Right lobe of liver (tissue), 6 donors: ENCODE results near the gene ANKRD33. TPM values are rescaled to one million over a fixed set of nuclear protein-coding genes. Genes with fewer than 3 reads are reported as not detected.
A peak's percentile ranks its signal among the peaks of the same experiment; 100 is the strongest.

ENCODE experiments used
- ATAC-seq, 4 donors: fragments of 200-7000 bp; cut with Tn5 transposase; one replicate each; pipeline ENCODE4 v1.9.1; 2020; ENCODE audit warnings: mild to moderate bottlenecking in 4 of 4, moderate library complexity in 4 of 4
- DNase-seq, 3 donors: peaks; one replicate each; pipeline ENCODE4 v3.0.0-alpha.2; 2020
- H3K27ac ChIP-seq, 3 donors: fragments of 200-600 bp; one replicate each; pipeline ENCODE4 v1.8.0; 2022
- H3K27me3 ChIP-seq, 2 donors: fragments of 200-600 bp; one replicate each; pipeline ENCODE4 v1.8.0; 2022
- H3K36me3 ChIP-seq, 4 donors: fragments of 200-600 bp; sonication (generic) in 1 of 4; one replicate each; pipeline versions ENCODE4 v1.5.1 to v1.8.0; 2017 to 2022; ENCODE audit warnings: control low read depth in 1 of 4
- H3K4me1 ChIP-seq, 4 donors: fragments of 200-600 bp; sonication (generic) in 1 of 4; one replicate each; pipeline versions ENCODE4 v1.5.1 to v1.8.0; 2017 to 2022; ENCODE audit warnings: control low read depth in 1 of 4
- H3K4me3 ChIP-seq, 3 donors: fragments of 200-600 bp; one replicate each; pipeline ENCODE4 v1.8.0; 2022
- H3K9me3 ChIP-seq, 4 donors: fragments of 200-600 bp; sonication (generic) in 1 of 4; one replicate each; pipeline versions ENCODE4 v1.5.1 to v1.8.0; 2017 to 2022; ENCODE audit warnings: control low read depth in 1 of 4
- CTCF ChIP-seq, 4 donors: fragments of 200-600 bp in 3 of 4; fragments of 450-650 bp in 1 of 4; IDR thresholded peaks; one replicate each; pipeline versions ENCODE4 v1.5.1 to v1.8.0; 2016 to 2022; ENCODE audit warnings: antibody characterized with exemption in 4 of 4, mild to moderate bottlenecking in 2 of 4
- POLR2A ChIP-seq: fragments of 450-650 bp; IDR thresholded peaks from one replicate; pipeline ENCODE4 v1.6.1; 2017; ENCODE audit warnings: antibody characterized with exemption, mild to moderate bottlenecking
- whole genome bisulfite sequencing: methylation state at CpG from one replicate; pipeline ENCODE4 v1.1.6; 2018; ENCODE audit warnings: low coverage, low lambda C conversion rate; ENCODE audit not compliant: insufficient coverage; ENCODE audit errors: missing lambda C conversion rate; 5-methylcytosine and 5-hydroxymethylcytosine counted together
- intact Hi-C, 2 donors: fragments of 100-400 bp; cut with DNase I; formaldehyde crosslinking; loops; one replicate each; pipeline versions ENCODE4 v1.11.2 to v1.14.1; 2022
- total RNA-seq, 6 experiments: library from RNA; depleted of rRNA in 2 of 6; stranded (reverse); fragments of >200 nt in 2 of 6; fragmentation: NEBNext Ultra II Directional in 3 of 6; extraction: Animal tissue kit (Norgen Biotek cat#: 25700) in 3 of 6; gene quantifications; one replicate each; pipeline versions ENCODE4 v1.1.0 to v1.2.4, GENCODE V29; 2016 to 2023
- donor health status: DM: no; HTN: yes; CAD: no.
- donor health status: DM: no; HTN: no; CAD: no.
- donor health status: DM: no; HTN: no; CAD: no.
- donor health status: DM: no; HTN: yes; CAD: no.
- donor health status: DM: no; HTN: yes; CAD: no.

The ANKRD33 gene
- total RNA-seq, 6 experiments from 2014 or later, result 1.1 to 10.5 (median 2.1) TPM; not detected in 3

GRCh38 chr12:51907083-51907855 lies 19.4 kb downstream of the ANKRD33 start, which contains the start of gene ACVRL1:
Gene ACVRL1 (plus strand): TSS chr12:51907504. CDS start chr12:51912475, 4,971 bp downstream.
- Histone ChIP-seq H3K27me3 (no peaks in the 10 kb centered on the region), H3K4me3 (peak within 1 kb of the TSS; percentile 36 to 48 (median 38)), H3K27ac (peak within 1 kb of the TSS in 2 of 3 donors; percentile 47 to 67), H3K9me3 (no peaks in the 10 kb centered on the region), H3K4me1 (peaks cover 0 to 6% (median 0%) of the 10 kb centered on the region in 4 donors), H3K36me3 (no peaks in the 10 kb centered on the region)
- intact Hi-C loops, result no loop called here
- WGBS, result 5% methylated on average over 8 of the region's 74 CpGs
- DNase-seq (no peak), ATAC-seq (peak in 3 of 4 donors; percentile 3 to 7 (median 4))
- no peak for TF ChIP-seq POLR2A
- TF ChIP-seq CTCF (IDR thresholded peaks at IDR 0.05), result no peak

DNA sequence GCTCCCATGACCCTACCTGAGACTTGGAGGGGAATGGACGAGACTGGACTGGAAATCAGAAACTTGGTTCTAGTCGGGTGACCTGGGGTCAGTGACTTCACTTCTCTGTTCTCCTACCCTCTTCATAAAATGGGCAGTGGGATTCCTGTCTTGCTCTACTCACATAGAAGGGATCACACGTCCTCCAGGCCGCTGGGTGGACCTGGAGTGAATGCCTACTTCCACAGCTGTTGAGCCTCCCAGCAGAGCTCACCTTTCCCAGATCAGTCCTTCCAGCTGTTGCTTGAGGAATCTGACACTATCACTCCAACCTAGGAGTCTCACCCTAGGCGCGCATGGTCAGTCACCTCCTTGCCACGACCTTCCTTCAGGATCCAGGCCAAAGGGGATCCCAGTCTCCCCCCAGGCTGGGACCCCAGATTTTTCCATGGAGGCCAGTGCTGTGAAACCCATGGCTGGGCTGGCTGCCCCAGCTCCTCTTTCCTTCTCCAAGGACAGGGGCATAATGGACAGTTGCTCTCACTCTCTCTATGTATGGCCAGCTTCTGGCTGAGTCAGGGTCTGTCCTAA lies 20.0 kb downstream of the ANKRD33 start:
- DNase-seq (no peak), ATAC-seq (no peak)
- TF ChIP-seq POLR2A, result no peak
- H3K9me3 ChIP-seq, result no peaks in the 10 kb centered on the region
- peak overlapping the region in 2 of 3 donors; percentile 47 to 67 for H3K27ac ChIP-seq
- 40% methylated on average over 1 of the region's 7 CpGs for WGBS
- intact Hi-C loops, result no loop called here
- peaks cover 0 to 6% (median 0%) of the 10 kb centered on the region in 4 donors for H3K4me1 ChIP-seq
- peak overlapping the region; percentile 36 to 48 (median 38) for H3K4me3 ChIP-seq
- no peaks in the 10 kb centered on the region for H3K27me3 ChIP-seq
- no peaks in the 10 kb centered on the region for H3K36me3 ChIP-seq

DNA sequence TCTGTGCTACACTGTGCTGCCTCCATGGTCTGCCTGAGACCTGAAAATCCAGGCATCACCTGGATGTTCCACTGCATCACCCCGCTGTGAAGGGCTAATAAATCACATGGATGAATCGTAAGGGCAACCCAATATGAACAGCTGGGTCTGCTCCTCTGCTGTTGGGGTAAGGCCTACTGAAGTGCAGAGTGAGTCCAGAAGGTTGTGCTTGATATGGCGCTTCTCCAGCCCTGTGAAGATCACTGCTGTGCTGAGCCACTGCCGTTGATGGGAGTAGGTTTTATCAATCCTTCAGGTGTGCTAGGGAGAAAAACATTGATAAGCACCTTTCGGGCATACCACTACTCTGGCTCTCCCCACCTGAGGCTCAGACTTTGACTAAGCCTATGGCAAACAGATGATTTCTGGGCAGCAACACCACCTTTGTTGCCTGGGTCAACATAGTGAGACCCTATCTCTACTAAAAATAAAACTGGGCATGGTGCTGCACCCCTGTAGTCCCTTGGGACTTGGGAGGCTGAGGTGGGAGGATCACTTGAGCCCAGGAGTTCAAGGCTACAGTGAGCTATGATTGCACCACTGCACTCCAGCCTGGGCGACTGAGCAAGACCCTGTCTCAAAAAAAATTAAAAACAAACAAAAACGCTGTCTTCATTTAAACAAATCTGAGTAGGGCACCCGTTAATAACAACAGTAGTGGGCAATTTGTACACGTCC lies 21.1 kb downstream of the ANKRD33 start:
- H3K4me3 ChIP-seq, result no peak overlapping the region
- ATAC-seq (no peak), DNase-seq (no peak)
- intact Hi-C loops, result no loop called here
- TF ChIP-seq CTCF (IDR thresholded peaks at IDR 0.05) (no peak), POLR2A (no peak)
- no peak overlapping the region for H3K27ac ChIP-seq
- no peaks in the 10 kb centered on the region for H3K36me3 ChIP-seq
- no peaks in the 10 kb centered on the region for H3K27me3 ChIP-seq
- 79% methylated on average over 5 of the region's 9 CpGs for WGBS
- peaks cover 0 to 6% (median 0%) of the 10 kb centered on the region in 4 donors for H3K4me1 ChIP-seq
- H3K9me3 ChIP-seq, result no peaks in the 10 kb centered on the region

- intact Hi-C loops, result no loop called here
- H3K4me1 ChIP-seq, result peaks cover 0 to 6% (median 0%) of the 10 kb centered on the region in 4 donors
- no peak for TF ChIP-seq CTCF (IDR thresholded peaks at IDR 0.05)
- no peak for TF ChIP-seq POLR2A
- DNase-seq (peak in 1 of 3 donors; percentile 9), ATAC-seq (no peak)
- H3K4me3 ChIP-seq, result no peak overlapping the region
- no peaks in the 10 kb centered on the region for H3K36me3 ChIP-seq
- H3K9me3 ChIP-seq, result no peaks in the 10 kb centered on the region
- no peak overlapping the region for H3K27ac ChIP-seq
- WGBS, result 82% methylated on average over 5 of the region's 6 CpGs
- H3K27me3 ChIP-seq, result no peaks in the 10 kb centered on the region
These were observed 22.3 kb downstream of the ANKRD33 start for GRCh38 chr12:51910168-51910567.
